Sigmoid colon (tissue), 4 donors: ENCODE data around the gene TOB1.

Source experiments
- CTCF ChIP-seq, 4 experiments: fragments of 450-650 bp in 3 of 4; fragments of 200-600 bp in 1 of 4; IDR thresholded peaks; one replicate each; pipeline ENCODE4 v1.5.1; 2016 to 2019; ENCODE audit warnings: antibody characterized with exemption in 4 of 4, mild to moderate bottlenecking in 3 of 4, moderate library complexity in 2 of 4
- EP300 ChIP-seq, 4 donors: sonication (generic); formaldehyde crosslinking; IDR thresholded peaks; one replicate each; pipeline ENCODE4 v1.6.1; 2017; ENCODE audit warnings: antibody characterized with exemption in 4 of 4
- POLR2A ChIP-seq, 2 donors: fragments of 450-650 bp; IDR thresholded peaks; one replicate each; pipeline ENCODE4 v1.6.1; 2016; ENCODE audit warnings: antibody characterized with exemption in 2 of 2, mild to moderate bottlenecking in 2 of 2, moderate library complexity in 2 of 2
- POLR2AphosphoS5 ChIP-seq, 4 donors: sonication (generic); formaldehyde crosslinking; IDR thresholded peaks; one replicate each; pipeline ENCODE4 v1.6.1; 2017; ENCODE audit warnings: antibody characterized with exemption in 4 of 4

- TF ChIP-seq CTCF (IDR thresholded peaks at IDR 0.05) (no peak), POLR2A (IDR thresholded peaks at IDR 0.05) (no peak), POLR2AphosphoS5 (IDR thresholded peaks at IDR 0.05) (no peak), EP300 (IDR thresholded peaks at IDR 0.05) (no peak)
These were observed 43.6 kb downstream of the TOB1 start for GRCh38 chr17:50822550-50822949.
